PFSK-1 (cell line): ENCODE results near the gene KRT20.

Experiments
- FOXP2 ChIP-seq: optimal IDR thresholded peaks from 2 replicates; pipeline ENCODE3; 2011; ENCODE audit warnings: borderline replicate concordance, control low read depth, inconsistent platforms; ENCODE audit not compliant: insufficient read depth; ENCODE audit errors: extremely low read length, extremely low read depth
- POLR2AphosphoS5 ChIP-seq: IDR thresholded peaks from 2 replicates; pipeline ENCODE4 v1.6.1; 2012; ENCODE audit warnings: low read depth, mild to moderate bottlenecking, control low read depth, low read length, moderate library complexity
- SIN3A ChIP-seq: IDR thresholded peaks from 2 replicates; pipeline ENCODE4 v1.6.1; 2012; ENCODE audit warnings: mild to moderate bottlenecking, low read length, moderate library complexity, borderline replicate concordance; ENCODE audit not compliant: insufficient read depth
- TAF1 ChIP-seq: IDR thresholded peaks from 2 replicates; pipeline ENCODE4 v1.6.1; 2012; ENCODE audit warnings: low read length, control low read depth, borderline replicate concordance; ENCODE audit not compliant: insufficient read depth
- TF ChIP-seq, protein P1 (sequence below), 2 experiments: IDR thresholded peaks; 2 replicates each; pipeline versions ENCODE4 v1.6.1 to v1.8.0; 2011 to 2012; ENCODE audit warnings: low read depth in 2 of 2, low read length in 2 of 2, control low read depth in 1 of 2, inconsistent platforms in 1 of 2, mild to moderate bottlenecking in 1 of 2, moderate library complexity in 1 of 2; ENCODE audit not compliant: insufficient read depth in 1 of 2

The KRT20 gene

DNA sequence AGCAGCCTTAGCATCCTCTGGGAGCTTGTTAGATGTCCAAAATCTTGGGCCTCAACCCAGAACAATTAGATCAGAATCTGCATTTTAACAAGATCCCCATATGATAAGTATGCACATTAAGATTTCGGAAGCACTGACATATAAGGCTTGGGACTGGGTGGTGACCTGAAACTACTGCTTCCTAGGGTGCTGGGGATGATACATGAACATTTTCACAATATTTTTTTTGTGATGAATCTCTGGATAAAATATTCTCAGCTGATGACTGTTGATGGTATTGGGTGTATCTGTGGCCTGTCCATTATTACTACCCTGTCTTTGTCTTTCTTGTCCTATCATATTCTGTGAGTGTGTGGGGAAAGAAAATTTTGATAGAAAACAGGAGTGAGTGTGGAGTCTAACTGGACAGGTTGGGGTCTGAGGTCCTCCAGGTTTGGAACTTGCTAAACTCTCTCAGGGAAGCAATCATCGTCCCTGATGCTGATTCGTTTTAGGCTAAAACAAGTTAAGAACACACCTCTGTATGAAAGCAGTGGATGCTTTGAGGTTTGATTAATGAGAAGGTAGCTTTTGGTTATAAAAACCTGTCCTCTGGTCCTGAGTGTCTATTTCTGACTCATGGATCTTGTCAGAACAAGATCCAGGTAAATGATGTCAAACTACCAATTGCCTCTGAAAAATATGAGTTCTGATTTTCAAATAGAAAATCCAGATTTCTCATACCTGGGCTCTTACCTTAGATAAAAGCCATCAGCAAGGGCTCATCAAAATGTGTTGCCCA lies 29.2 kb upstream of the KRT20 start:
- no peak for TF ChIP-seq FOXP2
- TF ChIP-seq, protein P1, sequence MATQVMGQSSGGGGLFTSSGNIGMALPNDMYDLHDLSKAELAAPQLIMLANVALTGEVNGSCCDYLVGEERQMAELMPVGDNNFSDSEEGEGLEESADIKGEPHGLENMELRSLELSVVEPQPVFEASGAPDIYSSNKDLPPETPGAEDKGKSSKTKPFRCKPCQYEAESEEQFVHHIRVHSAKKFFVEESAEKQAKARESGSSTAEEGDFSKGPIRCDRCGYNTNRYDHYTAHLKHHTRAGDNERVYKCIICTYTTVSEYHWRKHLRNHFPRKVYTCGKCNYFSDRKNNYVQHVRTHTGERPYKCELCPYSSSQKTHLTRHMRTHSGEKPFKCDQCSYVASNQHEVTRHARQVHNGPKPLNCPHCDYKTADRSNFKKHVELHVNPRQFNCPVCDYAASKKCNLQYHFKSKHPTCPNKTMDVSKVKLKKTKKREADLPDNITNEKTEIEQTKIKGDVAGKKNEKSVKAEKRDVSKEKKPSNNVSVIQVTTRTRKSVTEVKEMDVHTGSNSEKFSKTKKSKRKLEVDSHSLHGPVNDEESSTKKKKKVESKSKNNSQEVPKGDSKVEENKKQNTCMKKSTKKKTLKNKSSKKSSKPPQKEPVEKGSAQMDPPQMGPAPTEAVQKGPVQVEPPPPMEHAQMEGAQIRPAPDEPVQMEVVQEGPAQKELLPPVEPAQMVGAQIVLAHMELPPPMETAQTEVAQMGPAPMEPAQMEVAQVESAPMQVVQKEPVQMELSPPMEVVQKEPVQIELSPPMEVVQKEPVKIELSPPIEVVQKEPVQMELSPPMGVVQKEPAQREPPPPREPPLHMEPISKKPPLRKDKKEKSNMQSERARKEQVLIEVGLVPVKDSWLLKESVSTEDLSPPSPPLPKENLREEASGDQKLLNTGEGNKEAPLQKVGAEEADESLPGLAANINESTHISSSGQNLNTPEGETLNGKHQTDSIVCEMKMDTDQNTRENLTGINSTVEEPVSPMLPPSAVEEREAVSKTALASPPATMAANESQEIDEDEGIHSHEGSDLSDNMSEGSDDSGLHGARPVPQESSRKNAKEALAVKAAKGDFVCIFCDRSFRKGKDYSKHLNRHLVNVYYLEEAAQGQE (IDR thresholded peaks at IDR 0.05; ENCODE audit: insufficient read depth in 1 of 2, low read depth in 2 of 2, low read length in 2 of 2), result no peak
- no peak for TF ChIP-seq POLR2AphosphoS5
- TF ChIP-seq SIN3A, result no peak
- TF ChIP-seq TAF1, result no peak

DNA sequence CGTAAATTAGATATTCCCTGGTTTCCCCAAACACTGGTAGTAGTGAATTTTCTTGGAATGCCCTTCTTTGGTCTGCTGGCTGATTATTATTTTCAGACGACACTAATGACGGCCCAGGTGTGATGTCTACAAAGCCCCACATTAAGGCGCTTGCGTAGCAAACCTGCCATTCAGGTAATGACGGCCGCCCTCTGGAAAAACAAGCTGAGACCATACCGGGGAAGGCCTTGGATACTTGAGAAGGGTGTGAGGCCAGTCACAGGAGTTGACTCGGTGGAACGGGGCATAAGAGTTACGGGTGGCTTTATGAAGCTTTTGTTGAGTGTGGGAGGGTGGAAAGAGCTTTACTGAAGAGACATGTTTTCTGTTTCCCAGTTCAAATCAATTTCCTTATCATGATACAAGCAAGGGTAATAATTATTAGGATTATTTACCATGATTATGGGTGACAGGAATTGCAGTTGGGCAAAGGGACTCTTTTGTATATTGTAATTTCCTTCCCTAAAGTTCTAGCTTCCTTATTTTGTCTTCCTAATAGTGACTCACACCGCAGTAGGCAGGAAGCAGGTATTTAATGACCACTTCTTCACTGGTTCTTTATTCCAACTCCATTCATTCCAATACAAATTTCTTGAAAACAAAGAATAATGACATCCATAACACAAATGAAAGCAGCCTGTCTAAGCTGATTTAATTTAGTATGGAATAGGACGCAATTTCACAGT lies 27.6 kb upstream of the KRT20 start:
- TF ChIP-seq POLR2AphosphoS5 (no peak), FOXP2 (no peak), SIN3A (no peak), TAF1 (no peak)
- TF ChIP-seq, protein P1 (IDR thresholded peaks at IDR 0.05; ENCODE audit: insufficient read depth in 1 of 2, low read depth in 2 of 2, low read length in 2 of 2), result no peak

DNA sequence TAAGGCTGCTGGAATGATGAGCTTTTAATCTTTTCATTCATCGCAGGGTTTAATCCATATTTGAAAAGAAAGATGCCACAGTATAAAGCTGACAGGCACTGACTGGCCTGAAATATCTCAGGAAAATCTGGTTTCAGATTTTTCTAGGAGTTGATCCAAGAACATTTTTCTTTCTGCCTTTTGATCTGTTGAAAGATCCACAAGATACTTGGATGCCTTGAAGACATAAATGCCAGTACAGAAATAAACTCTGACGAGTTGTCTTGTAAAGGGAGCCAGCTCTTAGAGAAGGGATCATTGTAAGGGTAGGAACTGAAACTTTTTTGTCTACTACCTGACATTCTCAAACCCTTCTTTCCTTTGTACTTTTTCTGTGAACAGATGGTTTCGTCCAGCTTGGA lies 25.4 kb upstream of the KRT20 start:
- TF ChIP-seq FOXP2, result no peak
- TF ChIP-seq TAF1, result no peak
- no peak for TF ChIP-seq SIN3A
- TF ChIP-seq, protein P1 (IDR thresholded peaks at IDR 0.05; ENCODE audit: insufficient read depth in 1 of 2, low read depth in 2 of 2, low read length in 2 of 2), result no peak
- no peak for TF ChIP-seq POLR2AphosphoS5

DNA sequence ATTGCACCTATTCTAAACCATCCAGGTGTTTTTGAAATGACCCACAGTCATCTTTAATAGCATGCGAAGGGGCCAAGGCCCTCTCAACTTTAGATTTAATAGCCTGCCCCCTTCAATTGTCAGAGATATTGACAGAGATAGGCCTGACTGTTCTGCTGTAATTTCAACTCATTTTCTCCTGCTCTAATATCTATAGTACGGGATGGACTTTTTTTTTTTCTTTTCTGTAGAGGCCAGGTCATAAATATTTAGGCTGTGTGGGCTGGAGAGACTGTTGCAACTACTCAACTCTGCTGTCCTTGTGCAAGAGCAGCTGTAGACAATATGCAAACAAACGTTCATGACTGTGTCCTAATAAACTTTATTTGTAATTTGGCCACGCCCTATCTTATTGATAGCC lies 24.7 kb upstream of the KRT20 start:
- TF ChIP-seq FOXP2 (no peak), POLR2AphosphoS5 (no peak), TAF1 (no peak), SIN3A (no peak)
- TF ChIP-seq, protein P1 (IDR thresholded peaks at IDR 0.05; ENCODE audit: insufficient read depth in 1 of 2, low read depth in 2 of 2, low read length in 2 of 2), result no peak

DNA sequence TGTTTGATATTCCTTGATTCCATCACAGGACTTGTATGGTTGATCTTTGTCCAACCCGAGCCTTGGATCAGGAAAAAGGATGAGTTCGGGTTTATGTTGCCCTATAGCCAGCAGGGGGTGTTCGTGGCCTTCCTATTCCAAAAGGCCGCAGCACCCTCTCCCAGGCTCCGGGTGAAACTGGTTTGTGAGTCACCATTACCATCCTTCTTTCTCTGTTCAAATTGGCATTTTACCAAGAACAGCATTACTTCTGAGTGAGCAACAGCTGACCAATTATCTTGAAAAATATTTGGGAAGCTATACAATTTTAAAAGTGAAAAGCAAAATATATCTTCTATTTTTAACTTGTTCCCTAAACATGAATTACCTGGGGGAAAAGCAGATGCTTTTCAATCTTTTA lies 24.3 kb upstream of the KRT20 start:
- TF ChIP-seq SIN3A (no peak), POLR2AphosphoS5 (no peak), FOXP2 (no peak), TAF1 (no peak)
- TF ChIP-seq, protein P1 (IDR thresholded peaks at IDR 0.05; ENCODE audit: insufficient read depth in 1 of 2, low read depth in 2 of 2, low read length in 2 of 2), result no peak
